H1 (cell line): ENCODE measurements around the gene ZNF592.

Experiments
- FOSL1 ChIP-seq: IDR thresholded peaks from 2 replicates; pipeline ENCODE4 v1.6.1; 2011; ENCODE audit warnings: mild to moderate bottlenecking, low read depth, low read length, moderate library complexity; ENCODE audit not compliant: insufficient read depth
- POLR2A ChIP-seq, 2 experiments: IDR thresholded peaks; 1 replicate in 1 of 2; 2 replicates in 1 of 2; pipeline ENCODE4 v1.6.1; 2011; ENCODE audit warnings: low read depth in 2 of 2, low read length in 2 of 2, mild to moderate bottlenecking in 2 of 2; ENCODE audit errors: control extremely low read depth in 1 of 2
- RAD21 ChIP-seq, 2 experiments: IDR thresholded peaks in 1 of 2; conservative IDR thresholded peaks in 1 of 2; 2 replicates each; pipeline ENCODE4 v1.6.1; 2011; ENCODE audit warnings: low read depth in 2 of 2, low read length in 2 of 2, improper control_type of control experiment in 1 of 2, inconsistent platforms in 1 of 2, mild to moderate bottlenecking in 1 of 2, moderate library complexity in 1 of 2
- TAF1 ChIP-seq: IDR thresholded peaks from 2 replicates; pipeline ENCODE4 v1.6.1; 2011; ENCODE audit warnings: mild to moderate bottlenecking, low read depth, low read length
- TF ChIP-seq, protein P1 (sequence below), 3 experiments: IDR thresholded peaks; 1 replicate in 2 of 3; 2 replicates in 1 of 3; pipeline versions ENCODE4 v1.5.1 to v1.6.1; 2011; ENCODE audit warnings: low read length in 3 of 3, mild to moderate bottlenecking in 3 of 3, inconsistent platforms in 2 of 3, low read depth in 1 of 3, moderate library complexity in 1 of 3; ENCODE audit not compliant: insufficient read depth in 1 of 3; ENCODE audit errors: control extremely low read depth in 1 of 3
- TF ChIP-seq, protein P2 (sequence below): IDR thresholded peaks from 2 replicates; pipeline ENCODE4 v1.6.1; 2011; ENCODE audit warnings: low read length, improper control_type of control experiment
- TF ChIP-seq, protein P3 (sequence below): IDR thresholded peaks from 2 replicates; pipeline ENCODE4 v1.6.1; 2012; ENCODE audit warnings: inconsistent platforms

DNA sequence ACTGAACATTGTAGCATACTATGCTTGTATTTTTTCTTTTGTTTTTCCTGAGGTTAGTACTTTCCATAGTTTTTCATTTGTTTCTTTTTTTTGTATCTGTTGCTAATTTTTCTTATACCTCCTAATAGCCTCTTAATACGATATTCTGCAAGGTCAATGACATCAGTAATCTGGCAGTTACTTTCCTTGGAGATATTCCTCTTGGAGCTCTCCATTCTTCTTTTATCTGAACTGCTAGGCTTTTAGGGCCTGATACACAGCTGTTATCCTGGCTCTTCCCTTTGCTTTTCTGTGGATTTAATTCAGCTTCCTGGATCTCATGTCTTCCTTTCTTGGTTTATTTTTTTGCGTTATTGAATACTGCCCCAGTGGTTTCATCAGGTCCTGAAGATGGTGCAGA, 81.6 kb downstream of the ZNF592 start:
- TF ChIP-seq, protein P1, sequence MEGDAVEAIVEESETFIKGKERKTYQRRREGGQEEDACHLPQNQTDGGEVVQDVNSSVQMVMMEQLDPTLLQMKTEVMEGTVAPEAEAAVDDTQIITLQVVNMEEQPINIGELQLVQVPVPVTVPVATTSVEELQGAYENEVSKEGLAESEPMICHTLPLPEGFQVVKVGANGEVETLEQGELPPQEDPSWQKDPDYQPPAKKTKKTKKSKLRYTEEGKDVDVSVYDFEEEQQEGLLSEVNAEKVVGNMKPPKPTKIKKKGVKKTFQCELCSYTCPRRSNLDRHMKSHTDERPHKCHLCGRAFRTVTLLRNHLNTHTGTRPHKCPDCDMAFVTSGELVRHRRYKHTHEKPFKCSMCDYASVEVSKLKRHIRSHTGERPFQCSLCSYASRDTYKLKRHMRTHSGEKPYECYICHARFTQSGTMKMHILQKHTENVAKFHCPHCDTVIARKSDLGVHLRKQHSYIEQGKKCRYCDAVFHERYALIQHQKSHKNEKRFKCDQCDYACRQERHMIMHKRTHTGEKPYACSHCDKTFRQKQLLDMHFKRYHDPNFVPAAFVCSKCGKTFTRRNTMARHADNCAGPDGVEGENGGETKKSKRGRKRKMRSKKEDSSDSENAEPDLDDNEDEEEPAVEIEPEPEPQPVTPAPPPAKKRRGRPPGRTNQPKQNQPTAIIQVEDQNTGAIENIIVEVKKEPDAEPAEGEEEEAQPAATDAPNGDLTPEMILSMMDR (IDR thresholded peaks at IDR 0.05; ENCODE audit: control extremely low read depth in 1 of 3, insufficient read depth in 1 of 3, low read depth in 1 of 3, low read length in 3 of 3), result no peak
- TF ChIP-seq, protein P2, sequence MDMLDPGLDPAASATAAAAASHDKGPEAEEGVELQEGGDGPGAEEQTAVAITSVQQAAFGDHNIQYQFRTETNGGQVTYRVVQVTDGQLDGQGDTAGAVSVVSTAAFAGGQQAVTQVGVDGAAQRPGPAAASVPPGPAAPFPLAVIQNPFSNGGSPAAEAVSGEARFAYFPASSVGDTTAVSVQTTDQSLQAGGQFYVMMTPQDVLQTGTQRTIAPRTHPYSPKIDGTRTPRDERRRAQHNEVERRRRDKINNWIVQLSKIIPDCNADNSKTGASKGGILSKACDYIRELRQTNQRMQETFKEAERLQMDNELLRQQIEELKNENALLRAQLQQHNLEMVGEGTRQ, result no peak
- TF ChIP-seq POLR2A (IDR thresholded peaks at IDR 0.05; ENCODE audit: control extremely low read depth in 1 of 2, low read depth in 2 of 2, low read length in 2 of 2) (no peak), TAF1 (no peak), FOSL1 (no peak), RAD21 (IDR thresholded peaks at IDR 0.05 in 1 of 2, conservative IDR thresholded peaks at IDR 0.05 in 1 of 2; ENCODE audit: low read depth in 2 of 2, low read length in 2 of 2) (no peak)
- TF ChIP-seq, protein P3, sequence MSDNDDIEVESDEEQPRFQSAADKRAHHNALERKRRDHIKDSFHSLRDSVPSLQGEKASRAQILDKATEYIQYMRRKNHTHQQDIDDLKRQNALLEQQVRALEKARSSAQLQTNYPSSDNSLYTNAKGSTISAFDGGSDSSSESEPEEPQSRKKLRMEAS, result no peak
